ENCODE measurements around the gene GOSR1.
"Not testable (repeated sequence)": the region's sequence is repeated elsewhere in the genome, so short reads cannot be mapped to it uniquely, and the experiment has no call there.

GOSR1 gene

DNA sequence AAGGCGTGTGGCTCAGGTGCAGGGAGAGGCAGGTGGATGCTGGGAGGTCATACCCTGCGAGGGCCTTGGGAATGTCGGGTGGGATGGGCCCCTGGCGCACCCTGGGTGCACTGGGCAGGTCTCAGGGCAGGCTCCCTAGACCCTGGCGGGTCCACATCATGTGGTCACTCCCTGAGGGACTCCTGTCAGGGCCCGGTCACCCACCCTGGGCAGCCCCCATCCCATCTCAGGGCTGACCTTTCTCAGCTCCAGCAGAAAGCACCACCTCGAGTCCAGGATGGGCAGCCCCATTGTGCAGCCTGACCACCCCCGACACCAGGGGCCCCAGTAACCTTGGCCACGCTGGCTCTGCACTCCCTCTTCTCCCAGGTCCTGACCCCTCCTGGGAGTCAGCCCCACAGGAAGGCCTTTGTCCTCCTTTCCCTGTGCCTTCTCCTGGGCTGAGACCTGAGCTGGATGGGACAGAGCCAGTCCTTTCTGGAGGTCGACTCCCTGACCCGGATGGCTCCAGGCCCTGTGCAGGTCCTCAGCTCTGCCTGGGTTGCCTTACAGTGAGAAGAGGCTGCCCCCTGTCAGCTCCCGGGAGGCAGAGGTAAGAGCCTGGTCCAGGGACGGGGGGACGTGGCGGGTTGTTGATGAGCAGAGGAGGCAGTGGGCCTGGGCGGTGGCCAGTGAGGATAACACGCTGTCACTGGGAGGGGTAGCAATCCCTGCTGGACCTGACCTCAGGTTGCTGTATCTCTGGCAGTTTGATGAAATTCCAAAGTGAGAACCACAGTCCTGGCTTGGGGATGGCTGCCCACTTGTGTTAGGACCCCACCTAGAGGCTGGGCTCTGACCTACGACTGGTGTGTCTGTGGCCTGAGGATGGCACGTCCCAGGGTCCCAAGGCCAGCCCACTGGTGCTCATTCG is 77.9 kb downstream of the GOSR1 start:
- no peak overlapping the region for H3K4me2 ChIP-seq
- H3K27me3 ChIP-seq, result no peaks in the 10 kb centered on the region
- no peak overlapping the region for H3K4me3 ChIP-seq
- H3K9me3 ChIP-seq (replicated peaks in 1 of 11), result no peaks in the 10 kb centered on the region
- H3K9ac ChIP-seq, result no peak overlapping the region
- peaks cover 20 to 45% (median 39%) of the 10 kb centered on the region in 10 experiments for H3K4me1 ChIP-seq
- no peaks in the 10 kb centered on the region for H4K20me1 ChIP-seq
- no peak overlapping the region for H3K27ac ChIP-seq
- H3K36me3 ChIP-seq, result no peaks in the 10 kb centered on the region
- TF ChIP-seq Cebpa-rat (IDR thresholded peaks at IDR 0.05), result no peak

DNA sequence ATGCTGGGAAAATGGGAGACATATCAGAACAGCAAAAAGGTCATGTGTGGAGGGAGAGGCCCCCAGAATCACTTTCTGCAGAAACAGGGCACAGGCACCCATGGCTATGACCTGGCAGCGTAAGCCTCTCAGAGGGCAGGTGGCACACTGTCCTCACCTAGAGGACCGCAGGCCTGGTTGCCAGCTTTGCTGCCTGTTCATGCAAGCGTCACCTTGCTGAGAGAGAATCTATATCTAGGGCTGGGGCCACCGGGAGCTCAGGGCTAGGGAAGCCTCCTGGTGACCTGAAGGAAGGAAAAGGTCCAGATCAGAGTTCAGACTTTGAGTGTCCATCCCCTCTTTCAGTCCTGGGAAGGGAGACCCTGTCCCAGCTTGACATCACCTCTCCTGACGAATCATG is 78.7 kb downstream of the GOSR1 start:
- Histone ChIP-seq H3K9me3 (replicated peaks in 1 of 11) (no peaks in the 10 kb centered on the region), H3K9ac (no peak overlapping the region)

DNA sequence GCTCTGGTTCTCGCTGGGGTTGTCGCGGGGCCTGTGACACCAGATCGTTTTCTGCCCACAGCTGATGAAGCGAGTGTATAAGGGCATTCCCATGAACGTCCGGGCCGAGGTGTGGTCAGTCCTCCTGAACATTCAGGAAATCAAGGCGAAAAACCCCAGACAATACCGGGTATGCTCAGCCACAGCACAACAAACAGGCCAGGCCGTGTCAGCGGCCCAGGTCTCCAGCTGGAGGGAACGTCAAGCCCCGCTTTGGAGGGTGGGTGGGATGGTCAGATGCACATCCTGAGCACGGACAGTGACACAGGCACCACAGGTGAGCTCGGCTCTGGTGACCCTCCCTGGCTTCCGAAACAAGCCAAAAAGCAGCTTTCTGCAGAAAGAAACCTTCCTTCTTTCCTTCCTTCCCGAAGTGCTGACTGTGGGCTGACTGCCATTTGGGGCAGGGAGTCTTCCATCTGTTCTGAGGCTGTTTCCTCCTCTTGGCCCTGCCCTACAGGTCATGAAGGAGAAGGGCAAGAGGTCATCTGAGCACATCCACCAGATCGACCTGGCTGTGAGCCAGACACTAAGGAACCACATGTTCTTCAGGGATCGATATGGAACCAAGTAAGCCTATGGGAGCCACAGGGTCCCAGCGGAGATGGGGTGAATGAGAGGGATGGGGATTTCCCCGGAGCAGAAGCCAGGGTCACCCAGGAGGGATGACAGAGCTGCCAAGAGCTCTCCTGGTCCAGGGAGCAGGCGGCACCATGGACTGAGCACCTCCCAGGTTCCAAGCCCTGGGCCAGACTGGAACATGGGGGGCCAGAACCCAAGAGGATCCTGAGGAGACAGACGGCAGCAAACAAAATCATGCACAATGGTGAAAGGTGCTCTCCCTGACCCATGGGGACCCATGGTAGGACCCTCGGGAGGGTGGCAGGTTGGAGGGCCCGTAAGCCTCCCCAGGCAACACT is 79.4 kb downstream of the GOSR1 start:
- no peak overlapping the region for H3K27ac ChIP-seq
- H3K9ac ChIP-seq, result no peak overlapping the region
- no peaks in the 10 kb centered on the region for H3K36me3 ChIP-seq
- H3K4me2 ChIP-seq, result 0 out of 22 replicates have a peak overlapping the region, but pooled peaks of 2 of the 11 experiments have one; percentile 5 to 16
- TF ChIP-seq Cebpa-rat (IDR thresholded peaks at IDR 0.05), result no peak
- no peak overlapping the region for H3K4me3 ChIP-seq
- H3K9me3 ChIP-seq (replicated peaks in 1 of 11), result no peaks in the 10 kb centered on the region
- no peaks in the 10 kb centered on the region for H3K27me3 ChIP-seq
- H4K20me1 ChIP-seq, result no peaks in the 10 kb centered on the region
- peaks cover 4 to 30% (median 23%) of the 10 kb centered on the region in 10 experiments for H3K4me1 ChIP-seq

More for the DNA sequence above, 78.7 kb downstream of the GOSR1 start:
- TF ChIP-seq Cebpa-rat (IDR thresholded peaks at IDR 0.05), result no peak
- Histone ChIP-seq H3K27ac (no peak overlapping the region), H3K4me2 (no peak overlapping the region), H3K36me3 (no peaks in the 10 kb centered on the region), H4K20me1 (no peaks in the 10 kb centered on the region), H3K27me3 (no peaks in the 10 kb centered on the region), H3K4me1 (peaks cover 11 to 37% (median 30%) of the 10 kb centered on the region in 10 experiments), H3K4me3 (no peak overlapping the region)

DNA sequence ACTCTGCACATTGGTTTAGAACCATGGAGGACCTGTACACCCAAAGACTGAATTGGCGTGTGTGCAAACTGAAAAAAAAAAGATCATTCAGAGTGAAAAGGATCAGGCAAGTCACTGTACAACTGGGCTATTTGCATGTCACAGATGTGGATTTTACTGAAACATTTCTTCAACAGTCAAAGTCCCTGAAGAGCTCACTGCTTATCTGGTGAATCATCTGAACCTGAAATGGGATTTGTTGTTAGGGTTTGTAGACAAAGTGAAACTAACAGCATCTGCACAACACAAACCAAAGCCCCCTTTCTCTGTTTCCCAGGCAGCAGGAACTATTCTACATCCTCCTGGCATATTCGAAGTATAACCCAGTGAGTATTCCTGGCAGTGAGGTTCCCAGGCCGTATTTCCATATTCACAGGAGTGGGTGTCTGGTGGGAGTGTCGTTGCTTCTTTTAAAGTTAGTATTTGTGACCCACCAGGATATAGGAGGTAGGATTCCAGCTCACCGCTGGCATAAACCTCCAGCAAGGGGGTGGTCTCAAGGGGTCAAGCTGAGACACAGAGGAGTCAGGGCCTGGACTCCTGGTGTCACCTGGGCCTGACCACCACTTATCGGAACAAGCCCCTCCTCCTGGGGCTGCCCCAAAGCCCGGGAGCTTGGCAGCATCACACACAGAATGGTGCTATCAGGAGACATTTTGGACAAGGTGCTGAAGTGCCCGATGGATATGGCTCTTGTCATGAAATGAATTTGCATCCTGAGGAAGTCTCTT is 80.9 kb downstream of the GOSR1 start:
- TF ChIP-seq Cebpa-rat (IDR thresholded peaks at IDR 0.05), result no peak
- Histone ChIP-seq H3K36me3 (no peaks in the 10 kb centered on the region), H3K9ac (no peak overlapping the region), H4K20me1 (no peaks in the 10 kb centered on the region), H3K27ac (no peak overlapping the region), H3K27me3 (no peaks in the 10 kb centered on the region), H3K9me3 (replicated peaks in 1 of 11) (peaks cover 0 to 5% (median 0%) of the 10 kb centered on the region in 11 experiments; a peak in 4 of 22 replicates), H3K4me3 (no peak overlapping the region), H3K4me2 (peak overlapping the region in 8 of 11 experiments; percentile 21 to 52 (median 44); a peak in 13 of 22 replicates), H3K4me1 (peaks cover 0 to 22% (median 17%) of the 10 kb centered on the region in 10 experiments; a peak in 13 of 20 replicates)

DNA sequence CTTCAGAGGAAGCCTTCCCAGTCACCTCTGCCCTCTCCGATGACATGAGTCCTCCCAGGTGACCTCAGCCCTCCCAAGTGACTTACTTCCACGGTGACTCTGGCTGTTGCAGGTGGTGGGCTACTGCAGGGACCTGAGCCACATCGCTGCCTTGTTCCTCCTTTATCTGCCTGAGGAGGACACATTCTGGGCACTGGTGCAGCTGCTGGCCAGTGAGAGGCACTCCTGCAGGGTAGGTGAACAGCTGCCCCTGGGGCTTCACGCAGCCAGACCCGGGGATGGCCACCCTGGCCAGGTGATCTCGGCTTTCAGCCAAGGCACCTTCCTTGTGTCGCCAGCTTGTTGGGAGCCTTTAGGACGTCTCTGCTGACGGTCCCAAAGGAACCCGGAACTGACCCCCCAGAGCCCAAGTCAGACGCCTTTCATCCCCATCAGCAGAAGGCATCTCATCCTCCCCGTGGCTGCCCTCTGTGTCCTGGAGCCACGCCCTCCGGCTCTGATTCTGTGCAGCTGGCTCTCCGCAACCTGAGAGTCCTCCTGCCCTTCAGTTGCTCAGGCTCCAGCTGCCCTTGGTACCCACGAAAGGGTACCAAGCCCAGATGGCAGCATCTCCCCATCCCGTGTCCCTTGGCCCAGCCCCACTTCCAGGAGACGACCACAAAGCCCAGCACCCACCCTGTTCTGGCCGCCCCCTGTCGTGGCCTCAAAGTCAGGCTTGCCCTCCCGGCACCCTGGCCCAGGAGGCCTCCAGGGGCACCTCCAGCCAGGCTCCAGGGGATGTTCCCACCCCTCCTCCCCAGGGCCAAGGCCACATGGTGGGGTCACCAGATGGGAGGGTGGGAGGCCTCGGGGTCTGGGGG is 81.7 kb downstream of the GOSR1 start:
- Histone ChIP-seq H3K27me3 (no peaks in the 10 kb centered on the region), H3K27ac (no peak overlapping the region), H3K36me3 (no peaks in the 10 kb centered on the region), H3K9ac (no peak overlapping the region), H3K4me3 (no peak overlapping the region), H3K4me2 (peak overlapping the region in 8 of 11 experiments; percentile 21 to 52 (median 44); a peak in 10 of 22 replicates), H3K4me1 (peaks cover 0 to 22% (median 17%) of the 10 kb centered on the region in 10 experiments; a peak in 14 of 20 replicates), H3K9me3 (replicated peaks in 1 of 11) (peaks cover 0 to 11% (median 0%) of the 10 kb centered on the region in 11 experiments; a peak in 4 of 22 replicates), H4K20me1 (no peaks in the 10 kb centered on the region)
- TF ChIP-seq Cebpa-rat (IDR thresholded peaks at IDR 0.05), result no peak

DNA sequence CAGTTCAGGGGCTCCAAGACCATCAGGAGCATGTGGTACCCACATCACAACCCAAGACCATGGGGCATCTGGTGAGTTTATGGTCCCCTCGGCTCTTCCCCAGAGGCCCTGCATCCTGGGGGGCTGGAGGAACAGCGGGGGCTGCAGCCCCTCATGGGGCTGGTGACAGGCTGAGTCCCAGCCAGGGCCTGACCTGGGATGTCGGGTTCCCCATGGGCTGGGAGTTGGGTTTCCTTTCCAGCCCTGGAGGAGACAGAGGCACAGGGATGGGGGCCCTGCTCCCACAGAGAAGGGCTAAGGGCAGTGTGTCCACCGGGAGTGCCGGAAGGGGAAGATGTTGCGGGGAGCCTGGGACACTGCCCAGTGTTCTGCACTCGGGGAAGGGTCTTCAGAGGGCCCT is 82.4 kb downstream of the GOSR1 start:
- no peak for TF ChIP-seq Cebpa-rat (IDR thresholded peaks at IDR 0.05)
- H3K27ac ChIP-seq, result no peak overlapping the region
- H3K36me3 ChIP-seq, result no peaks in the 10 kb centered on the region
- H3K27me3 ChIP-seq, result no peaks in the 10 kb centered on the region
- peaks cover 5 to 27% (median 21%) of the 10 kb centered on the region in 10 experiments for H3K4me1 ChIP-seq
- H4K20me1 ChIP-seq, result no peaks in the 10 kb centered on the region
- no peak overlapping the region for H3K4me2 ChIP-seq
- H3K4me3 ChIP-seq, result no peak overlapping the region
- H3K9me3 ChIP-seq (replicated peaks in 1 of 11), result peaks cover 0 to 11% (median 0%) of the 10 kb centered on the region in 11 experiments; a peak in 4 of 22 replicates
- H3K9ac ChIP-seq, result no peak overlapping the region

DNA sequence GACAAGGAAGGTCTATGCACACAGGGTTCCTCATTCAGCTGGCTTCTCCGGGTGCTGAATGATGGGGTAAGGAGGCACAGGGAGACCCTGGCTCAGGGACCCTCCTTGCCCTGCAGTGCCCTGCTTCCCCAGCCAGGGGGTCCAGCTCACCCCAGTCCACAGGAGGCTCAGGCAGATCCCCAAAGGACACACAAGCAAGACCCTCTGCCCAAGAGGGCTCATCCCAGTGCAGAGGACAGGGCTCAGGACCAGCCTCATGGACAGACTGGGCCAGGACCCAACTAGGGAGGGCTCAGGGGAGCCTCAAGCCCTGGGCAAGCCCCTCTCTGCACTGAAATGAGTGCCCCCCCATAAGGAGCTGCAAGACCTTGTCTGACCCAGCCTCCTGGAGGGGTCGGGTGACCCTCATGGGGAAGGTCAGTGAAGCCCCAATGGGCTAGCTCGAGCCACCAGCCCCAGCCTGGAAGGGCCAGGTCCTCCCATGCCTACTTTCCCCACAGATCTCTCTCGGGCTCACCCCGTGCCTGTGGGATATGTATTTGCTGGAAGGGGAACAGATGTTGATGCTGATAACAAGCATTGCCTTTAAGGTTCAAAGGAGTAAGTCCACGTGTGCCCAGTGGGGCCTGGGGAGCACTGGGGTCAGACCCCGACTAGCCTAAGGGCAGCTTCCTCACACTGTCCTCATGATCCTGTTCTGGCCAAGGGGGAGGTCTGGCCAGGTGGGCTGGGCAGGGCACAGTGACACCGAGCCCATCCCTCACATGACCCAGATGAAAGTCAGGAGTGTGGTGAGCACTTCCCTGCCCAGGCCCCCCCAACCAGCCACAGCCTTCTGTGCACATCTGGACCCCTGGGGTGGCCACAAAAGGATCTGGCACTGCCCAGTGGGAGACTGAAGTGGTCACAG is 83.2 kb downstream of the GOSR1 start:
- H4K20me1 ChIP-seq, H3K4me2 ChIP-seq, H3K4me3 ChIP-seq, H3K27me3 ChIP-seq, H3K36me3 ChIP-seq, H3K9ac ChIP-seq, H3K27ac ChIP-seq: not testable (repeated sequence)
- Histone ChIP-seq H3K9me3 (replicated peaks in 1 of 11) (peaks cover 0 to 11% (median 0%) of the 10 kb centered on the region in 11 experiments; a peak in 4 of 22 replicates), H3K4me1 (peaks cover 11 to 31% (median 26%) of the 10 kb centered on the region in 10 experiments)

DNA sequence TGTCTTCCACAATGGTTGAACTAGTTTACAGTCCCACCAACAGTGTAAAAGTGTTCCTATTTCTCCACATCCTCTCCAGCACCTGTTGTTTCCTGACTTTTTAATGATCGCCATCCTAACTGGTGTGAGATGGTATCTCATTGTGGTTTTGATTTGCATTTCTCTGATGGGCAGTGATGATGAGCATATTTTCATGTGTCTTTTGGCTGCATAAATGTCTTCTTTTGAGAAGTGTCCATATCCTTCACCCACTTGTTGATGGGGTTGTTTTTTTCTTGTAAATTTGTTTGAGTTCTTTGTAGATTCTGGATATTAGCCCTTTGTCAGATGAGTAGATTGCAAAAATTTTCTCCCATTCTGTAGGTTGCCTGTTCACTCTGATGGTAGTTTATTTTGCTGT is 84.6 kb downstream of the GOSR1 start:
- not testable (repeated sequence) for H3K9ac ChIP-seq, H4K20me1 ChIP-seq, H3K36me3 ChIP-seq, H3K4me3 ChIP-seq, H3K27ac ChIP-seq, H3K27me3 ChIP-seq, H3K4me2 ChIP-seq
- Histone ChIP-seq H3K4me1 (peaks cover 11 to 40% (median 33%) of the 10 kb centered on the region in 10 experiments), H3K9me3 (replicated peaks in 1 of 11) (peaks cover 0 to 11% (median 0%) of the 10 kb centered on the region in 11 experiments; a peak in 4 of 22 replicates)

DNA sequence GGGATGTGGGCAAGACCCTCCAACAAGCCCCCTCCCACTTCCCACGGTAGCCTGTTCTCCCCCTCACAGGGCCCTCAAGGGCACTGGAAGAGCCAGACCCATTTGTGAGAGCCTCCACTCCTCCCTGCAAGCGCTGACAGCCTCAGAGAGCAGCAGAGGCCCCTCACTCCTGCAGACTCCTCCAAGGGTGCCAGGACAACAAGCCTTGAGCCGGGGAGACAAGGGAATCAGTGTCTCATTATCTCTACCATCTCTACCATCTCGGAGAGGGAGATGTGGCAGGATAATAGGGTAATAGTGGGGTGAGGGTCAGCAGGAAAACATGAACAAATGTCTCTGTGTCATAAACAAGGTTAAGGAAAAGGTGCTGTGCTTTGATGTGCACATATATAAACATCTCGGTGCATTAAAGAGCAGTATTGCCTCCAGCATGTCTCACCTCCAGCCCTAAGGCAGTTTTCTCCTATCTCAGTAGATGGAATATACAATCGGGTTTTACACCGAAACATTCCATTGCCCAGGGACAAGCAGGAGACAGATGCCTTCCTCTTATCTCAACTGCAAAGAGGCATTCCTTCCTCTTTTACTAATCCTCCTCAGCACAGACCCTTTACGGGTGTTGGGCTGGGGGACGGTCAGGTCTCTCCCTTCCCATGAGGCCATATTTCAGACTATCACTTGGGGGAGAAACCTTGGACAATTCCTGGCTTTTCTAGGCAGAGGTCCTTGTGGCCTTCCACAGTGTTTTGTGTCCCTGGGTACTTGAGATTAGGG is 86.1 kb downstream of the GOSR1 start:
- H3K4me3 ChIP-seq, H3K9ac ChIP-seq, H3K36me3 ChIP-seq, H3K27me3 ChIP-seq, H4K20me1 ChIP-seq, H3K27ac ChIP-seq, H3K4me2 ChIP-seq: not testable (repeated sequence)
- H3K9me3 ChIP-seq (replicated peaks in 1 of 11), result peaks cover 0 to 11% (median 0%) of the 10 kb centered on the region in 11 experiments; a peak in 4 of 22 replicates
- peaks cover 10 to 28% (median 22%) of the 10 kb centered on the region in 10 experiments for H3K4me1 ChIP-seq

DNA sequence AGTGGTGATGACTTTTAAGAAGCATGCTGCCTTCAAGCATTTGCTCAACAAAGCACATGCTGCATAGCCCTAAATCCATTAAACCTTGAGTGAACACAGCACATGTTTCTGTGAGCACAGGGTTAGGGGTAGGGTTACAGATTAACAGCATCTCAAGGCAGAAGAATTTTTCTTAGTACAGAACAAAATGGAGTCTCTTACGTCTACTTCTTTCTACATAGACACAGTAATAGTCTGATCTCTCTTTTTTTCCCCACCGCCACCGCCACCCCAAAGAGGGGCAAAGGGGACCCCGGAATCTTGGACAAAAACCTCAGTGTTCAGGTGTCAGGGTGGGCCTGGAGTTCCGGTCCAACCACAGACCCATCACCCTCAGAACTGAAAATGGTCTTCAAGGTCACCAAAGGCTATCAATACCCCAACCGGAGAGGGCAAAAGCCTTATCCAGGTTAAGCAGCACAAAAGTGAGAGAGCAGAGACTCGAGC is 86.7 kb downstream of the GOSR1 start:
- H3K9ac ChIP-seq, H3K27ac ChIP-seq, H4K20me1 ChIP-seq, H3K4me3 ChIP-seq, H3K27me3 ChIP-seq, H3K36me3 ChIP-seq: not testable (repeated sequence)
- Histone ChIP-seq H3K4me1 (peaks cover 8 to 21% (median 16%) of the 10 kb centered on the region in 10 experiments), H3K9me3 (replicated peaks in 1 of 11) (peaks cover 0 to 11% (median 0%) of the 10 kb centered on the region in 11 experiments; a peak in 4 of 22 replicates), H3K4me2 (peak overlapping the region in 10 of 11 experiments; percentile 24 to 77 (median 50); a peak in 13 of 22 replicates)

Measured in BLaER1 treated with 17β-estradiol and CSF1 and Interleukin-3, amounts not matched to agents 10 nM and 100 nM (cell line).